ENCODE results near the gene SLC38A8.

The SLC38A8 gene

GRCh38 chr16:83996481-83997252, 45.9 kb downstream of the SLC38A8 start:
- H3K27ac ChIP-seq = no peak overlapping the region
- TF ChIP-seq ZFX (IDR thresholded peaks at IDR 0.05) (no peak), CTCF (conservative IDR thresholded peaks at IDR 0.05) (no peak)

- TF ChIP-seq ZFX (IDR thresholded peaks at IDR 0.05) = no peak
- no peak for TF ChIP-seq CTCF (conservative IDR thresholded peaks at IDR 0.05)
- H3K27ac ChIP-seq = no peak overlapping the region
These were observed 46.8 kb downstream of the SLC38A8 start for GRCh38 chr16:83995754-83996153.

- TF ChIP-seq ZFX (IDR thresholded peaks at IDR 0.05) (no peak), CTCF (conservative IDR thresholded peaks at IDR 0.05) (no peak)
These were observed 47.9 kb downstream of the SLC38A8 start for GRCh38 chr16:83994703-83995102.

GRCh38 chr16:83994087-83994486, 48.5 kb downstream of the SLC38A8 start:
- TF ChIP-seq ZFX (IDR thresholded peaks at IDR 0.05) = no peak
- no peak for TF ChIP-seq CTCF (conservative IDR thresholded peaks at IDR 0.05)
- H3K27ac ChIP-seq = no peak overlapping the region

More at GRCh38 chr16:83994703-83995102, 47.9 kb downstream of the SLC38A8 start:
- H3K27ac ChIP-seq = no peak overlapping the region

GRCh38 chr16:83992624-83993023, 50.0 kb downstream of the SLC38A8 start:
- no peak for TF ChIP-seq ZFX (IDR thresholded peaks at IDR 0.05)
- TF ChIP-seq CTCF (conservative IDR thresholded peaks at IDR 0.05) = no peak
- H3K27ac ChIP-seq = peak overlapping the region; percentile 10

- no peak for TF ChIP-seq ZFX (IDR thresholded peaks at IDR 0.05)
- TF ChIP-seq CTCF (conservative IDR thresholded peaks at IDR 0.05) = no peak
- H3K27ac ChIP-seq = no peak overlapping the region
These were observed 52.1 kb downstream of the SLC38A8 start for GRCh38 chr16:83990492-83990891.

GRCh38 chr16:83989300-83989699, 53.3 kb downstream of the SLC38A8 start:
- TF ChIP-seq CTCF (conservative IDR thresholded peaks at IDR 0.05) (no peak), ZFX (IDR thresholded peaks at IDR 0.05) (no peak)
- H3K27ac ChIP-seq = no peak overlapping the region
